Mucosa of descending colon (tissue), 3 donors: Measurements from ENCODE around the gene HCN1. TPM values are rescaled to one million over a fixed set of nuclear protein-coding genes. Genes with fewer than 3 reads are reported as not detected.
"Not testable (repeated sequence)": the region's sequence is repeated elsewhere in the genome, so short reads cannot be mapped to it uniquely, and the experiment has no call there.

Experiments used
- ATAC-seq: fragments of 200-7000 bp; cut with Tn5 transposase; one replicate; pipeline ENCODE4 v1.9.1; 2020; ENCODE audit warnings: mild to moderate bottlenecking, moderate library complexity
- DNase-seq, 3 donors: peaks; one replicate each; pipeline ENCODE4 v3.0.0-alpha.2; 2020
- H3K36me3 ChIP-seq: fragments of 200-600 bp; one replicate; pipeline ENCODE4 v1.8.0; 2021; ENCODE audit warnings: low read depth, mild to moderate bottlenecking
- H3K4me1 ChIP-seq: fragments of 200-600 bp; one replicate; pipeline ENCODE4 v1.8.0; 2021; ENCODE audit warnings: low read depth, mild to moderate bottlenecking
- H3K4me3 ChIP-seq: fragments of 200-600 bp; one replicate; pipeline ENCODE4 v1.8.0; 2021; ENCODE audit warnings: mild to moderate bottlenecking
- H3K9me3 ChIP-seq: fragments of 200-600 bp; one replicate; pipeline ENCODE4 v1.8.0; 2021; ENCODE audit warnings: mild to moderate bottlenecking
- CTCF ChIP-seq: fragments of 200-600 bp; IDR thresholded peaks from one replicate; pipeline ENCODE4 v1.8.0; 2022; ENCODE audit warnings: antibody characterized with exemption, mild to moderate bottlenecking
- intact Hi-C, 2 donors: fragments of 100-400 bp; cut with DNase I in 1 of 2; cut with micrococcal nuclease in 1 of 2; formaldehyde crosslinking; loops; one replicate each; pipeline versions ENCODE4 v1.11.0 to v1.11.1; 2022; cut with DNase I, micrococcal nuclease
- total RNA-seq, 3 donors: library from RNA; stranded (reverse); fragmentation: NEBNext Ultra II Directional in 2 of 3; extraction: Animal tissue kit (Norgen Biotek cat#: 25700) in 2 of 3; gene quantifications; one replicate each; pipeline versions ENCODE4 v1.2.1 to v1.2.4, GENCODE V29; 2021 to 2023
- donor health status: DM: no; HTN: no; CAD: no; lungs with moderate emphysema.
- donor health status: DM: no; HTN: no; CAD: no.
- donor health status: DM: no; HTN: yes; CAD: no.

Gene HCN1
- total RNA-seq, 3 donors from 2014 or later, result 0.05 to 0.35 TPM; not detected in 1

GRCh38 chr5:45335346-45335745, 360.8 kb downstream of the HCN1 start:
- ATAC-seq (no peak), DNase-seq (no peak)
- H3K4me3 ChIP-seq, result no peak overlapping the region
- intact Hi-C loops, result no loop called here
- H3K4me1 ChIP-seq, result no peaks in the 10 kb centered on the region
- H3K36me3 ChIP-seq, result no peaks in the 10 kb centered on the region
- H3K9me3 ChIP-seq, result no peaks in the 10 kb centered on the region
- no peak for TF ChIP-seq CTCF

GRCh38 chr5:45334939-45335338, 361.2 kb downstream of the HCN1 start:
- Histone ChIP-seq H3K4me3 (no peak overlapping the region), H3K4me1 (no peaks in the 10 kb centered on the region), H3K36me3 (no peaks in the 10 kb centered on the region), H3K9me3 (no peaks in the 10 kb centered on the region)
- TF ChIP-seq CTCF, result no peak
- ATAC-seq (no peak), DNase-seq (no peak)
- intact Hi-C loops, result no loop called here

DNA sequence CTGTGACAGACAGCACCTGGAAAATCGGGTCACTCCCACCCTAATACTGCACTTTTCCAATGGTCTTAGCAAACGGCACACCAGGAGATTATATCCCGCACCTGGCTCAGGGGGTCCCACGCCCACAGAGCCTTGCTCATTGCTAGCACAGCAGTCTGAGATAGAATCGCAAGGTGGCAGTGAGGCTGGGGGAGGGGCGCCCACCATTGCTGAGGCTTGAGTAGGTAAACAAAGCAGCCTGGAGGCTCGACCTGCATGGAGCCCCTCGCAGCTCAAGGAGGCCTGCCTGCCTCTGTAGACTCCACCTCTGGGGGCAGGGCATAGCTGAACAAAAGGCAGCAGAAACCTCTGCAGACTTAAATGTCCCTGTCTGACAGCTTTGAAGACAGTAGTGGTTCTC, 383.6 kb downstream of the HCN1 start:
- DNase-seq, intact Hi-C loops, ATAC-seq, H3K9me3 ChIP-seq, H3K4me3 ChIP-seq, H3K36me3 ChIP-seq, H3K4me1 ChIP-seq: not testable (repeated sequence)

- Histone ChIP-seq H3K9me3 (peaks cover 5% of the 10 kb centered on the region), H3K36me3 (no peaks in the 10 kb centered on the region), H3K4me3 (no peak overlapping the region), H3K4me1 (no peaks in the 10 kb centered on the region)
- intact Hi-C loops, result no loop called here
- ATAC-seq (no peak), DNase-seq (no peak)
- no peak for TF ChIP-seq CTCF
Observed at GRCh38 chr5:45295231-45295630, 400.9 kb downstream of the HCN1 start.

- ATAC-seq, result no peak
- no peak for TF ChIP-seq CTCF
- no peak for DNase-seq
- intact Hi-C loops, result no loop called here
- Histone ChIP-seq H3K36me3 (no peaks in the 10 kb centered on the region), H3K4me3 (no peak overlapping the region), H3K9me3 (no peaks in the 10 kb centered on the region), H3K4me1 (no peaks in the 10 kb centered on the region)
Observed at GRCh38 chr5:45288746-45289145, 407.4 kb downstream of the HCN1 start.

- no peaks in the 10 kb centered on the region for H3K4me1 ChIP-seq
- no peak overlapping the region for H3K4me3 ChIP-seq
- ATAC-seq (no peak), DNase-seq (no peak)
- intact Hi-C loops, result no loop called here
- TF ChIP-seq CTCF, result no peak
- H3K9me3 ChIP-seq, result no peaks in the 10 kb centered on the region
- no peaks in the 10 kb centered on the region for H3K36me3 ChIP-seq
Observed at GRCh38 chr5:45284436-45284835, 411.7 kb downstream of the HCN1 start.
